Esophagus (tissue), 2 donors: ENCODE measurements around the gene SLC44A5. TPM values are rescaled to one million over a fixed set of nuclear protein-coding genes. Genes with fewer than 3 reads are reported as not detected.
"Not testable (repeated sequence)": the region's sequence is repeated elsewhere in the genome, so short reads cannot be mapped to it uniquely, and the experiment has no call there.

Experiments
- H3K27ac ChIP-seq, 2 donors: one replicate each; pipeline ENCODE4 v1.5.1; 2013; ENCODE audit warnings: low read depth in 2 of 2, mild to moderate bottlenecking in 2 of 2, inconsistent platforms in 1 of 2, low read length in 1 of 2, moderate library complexity in 1 of 2
- H3K27me3 ChIP-seq, 2 donors: one replicate each; pipeline ENCODE4 v1.6.1; 2013; ENCODE audit warnings: low read length in 2 of 2, control low read depth in 1 of 2, mild to moderate bottlenecking in 1 of 2; ENCODE audit not compliant: insufficient read depth in 2 of 2, control insufficient read depth in 1 of 2
- H3K36me3 ChIP-seq, 2 donors: one replicate each; pipeline ENCODE4 v1.6.1; 2013; ENCODE audit warnings: low read length in 1 of 2; ENCODE audit not compliant: control insufficient read depth in 2 of 2, insufficient read depth in 2 of 2
- H3K4me1 ChIP-seq, 2 donors: one replicate each; pipeline ENCODE4 v1.6.1; 2013; ENCODE audit warnings: low read length in 1 of 2; ENCODE audit not compliant: control insufficient read depth in 2 of 2, insufficient read depth in 2 of 2
- H3K4me3 ChIP-seq, 2 donors: one replicate each; pipeline ENCODE4 v1.5.1; 2013; ENCODE audit warnings: low read length in 2 of 2, mild to moderate bottlenecking in 2 of 2, low read depth in 1 of 2, moderate library complexity in 1 of 2
- H3K9me3 ChIP-seq, 2 donors: one replicate each; pipeline ENCODE4 v1.6.1; 2013; ENCODE audit warnings: mild to moderate bottlenecking in 2 of 2, low read depth in 1 of 2, low read length in 1 of 2, moderate library complexity in 1 of 2; ENCODE audit not compliant: control insufficient read depth in 2 of 2, insufficient read depth in 1 of 2
- WGBS, 2 donors: extraction: QIAGEN DNeasy Blood & Tissue Kit; methylation state at CpG; one replicate each; pipeline ENCODE4 v1.1.7; 2013; 5-methylcytosine and 5-hydroxymethylcytosine counted together
- polyA plus RNA-seq, 2 donors: library from polyadenylated mRNA; stranded (reverse); fragments of 200-250 nt; gene quantifications; one replicate each; pipeline ENCODE4 v1.2.3, GENCODE V29; 2013
- donor health status: healthy with polysubstance abuse.
- donor health status: Bipolar disorder and iron deficiency.

Gene SLC44A5
- polyA plus RNA-seq, 2 donors = 0.75 to 3.1 TPM

- H3K27me3 ChIP-seq = no peaks in the 10 kb centered on the region
- H3K4me1 ChIP-seq = no peaks in the 10 kb centered on the region
- H3K36me3 ChIP-seq = no peaks in the 10 kb centered on the region
- no peak overlapping the region for H3K4me3 ChIP-seq
- H3K9me3 ChIP-seq = no peaks in the 10 kb centered on the region
- WGBS, 2 donors = 43 to 46% methylated on average over 2 of the region's 2 CpGs
- no peak overlapping the region for H3K27ac ChIP-seq
These were observed 353.5 kb downstream of the SLC44A5 start for GRCh38 chr1:75257424-75257823.

GRCh38 chr1:75250114-75250513 lies 360.8 kb downstream of the SLC44A5 start:
- H3K36me3 ChIP-seq, H3K9me3 ChIP-seq, H3K4me3 ChIP-seq, H3K27ac ChIP-seq, H3K4me1 ChIP-seq, H3K27me3 ChIP-seq: not testable (repeated sequence)
- 74 to 78% methylated on average over 4 of the region's 4 CpGs for WGBS, 2 donors

GRCh38 chr1:75245239-75245638 lies 365.7 kb downstream of the SLC44A5 start:
- Histone ChIP-seq H3K9me3 (no peaks in the 10 kb centered on the region), H3K36me3 (no peaks in the 10 kb centered on the region), H3K27me3 (no peaks in the 10 kb centered on the region), H3K27ac (no peak overlapping the region), H3K4me3 (no peak overlapping the region), H3K4me1 (no peaks in the 10 kb centered on the region)

- 74 to 78% methylated on average over 1 of the region's 1 CpG for WGBS, 2 donors
- no peaks in the 10 kb centered on the region for H3K9me3 ChIP-seq
- H3K27me3 ChIP-seq = no peaks in the 10 kb centered on the region
- H3K4me3 ChIP-seq = no peak overlapping the region
- no peak overlapping the region for H3K27ac ChIP-seq
- no peaks in the 10 kb centered on the region for H3K4me1 ChIP-seq
- H3K36me3 ChIP-seq = no peaks in the 10 kb centered on the region
These were observed 367.8 kb downstream of the SLC44A5 start for GRCh38 chr1:75243124-75243523.

- Histone ChIP-seq H3K36me3 (no peaks in the 10 kb centered on the region), H3K27ac (no peak overlapping the region), H3K9me3 (no peaks in the 10 kb centered on the region), H3K4me1 (no peaks in the 10 kb centered on the region), H3K4me3 (no peak overlapping the region), H3K27me3 (no peaks in the 10 kb centered on the region)
These were observed 373.6 kb downstream of the SLC44A5 start for GRCh38 chr1:75237316-75237715.

GRCh38 chr1:75234562-75234961 lies 376.4 kb downstream of the SLC44A5 start:
- H3K4me3 ChIP-seq = no peak overlapping the region
- no peaks in the 10 kb centered on the region for H3K36me3 ChIP-seq
- 64% methylated on average over 3 of the region's 3 CpGs for WGBS, 2 donors
- H3K27ac ChIP-seq = no peak overlapping the region
- no peaks in the 10 kb centered on the region for H3K4me1 ChIP-seq
- no peaks in the 10 kb centered on the region for H3K9me3 ChIP-seq
- H3K27me3 ChIP-seq = no peaks in the 10 kb centered on the region

- H3K4me3 ChIP-seq = no peak overlapping the region
- 12 to 13% methylated on average over 11 of the region's 11 CpGs for WGBS, 2 donors
- no peaks in the 10 kb centered on the region for H3K36me3 ChIP-seq
- H3K9me3 ChIP-seq = no peaks in the 10 kb centered on the region
- H3K27ac ChIP-seq = no peak overlapping the region
- H3K4me1 ChIP-seq = no peaks in the 10 kb centered on the region
- no peaks in the 10 kb centered on the region for H3K27me3 ChIP-seq
These were observed 377.5 kb downstream of the SLC44A5 start for GRCh38 chr1:75233302-75233929.

- no peak overlapping the region for H3K27ac ChIP-seq
- no peaks in the 10 kb centered on the region for H3K27me3 ChIP-seq
- no peak overlapping the region for H3K4me3 ChIP-seq
- H3K36me3 ChIP-seq = no peaks in the 10 kb centered on the region
- WGBS, 2 donors = 70 to 88% methylated on average over 3 of the region's 3 CpGs
- H3K4me1 ChIP-seq = no peaks in the 10 kb centered on the region
- H3K9me3 ChIP-seq = no peaks in the 10 kb centered on the region
These were observed 390.8 kb downstream of the SLC44A5 start for GRCh38 chr1:75220072-75220471.

GRCh38 chr1:75214017-75214416 lies 396.9 kb downstream of the SLC44A5 start:
- Histone ChIP-seq H3K27ac (no peak overlapping the region), H3K36me3 (no peaks in the 10 kb centered on the region), H3K4me3 (no peak overlapping the region), H3K4me1 (no peaks in the 10 kb centered on the region), H3K9me3 (no peaks in the 10 kb centered on the region), H3K27me3 (no peaks in the 10 kb centered on the region)

GRCh38 chr1:75211648-75212047 lies 399.3 kb downstream of the SLC44A5 start:
- H3K36me3 ChIP-seq = no peaks in the 10 kb centered on the region
- WGBS, 2 donors = 71 to 74% methylated on average over 1 of the region's 1 CpG
- H3K4me3 ChIP-seq = no peak overlapping the region
- no peak overlapping the region for H3K27ac ChIP-seq
- H3K4me1 ChIP-seq = no peaks in the 10 kb centered on the region
- H3K9me3 ChIP-seq = no peaks in the 10 kb centered on the region
- no peaks in the 10 kb centered on the region for H3K27me3 ChIP-seq
